Stimulated activated CD8-positive, alpha-beta memory T cell treated with anti-CD3 and anti-CD28 coated beads, Interleukin-7, amount 100 ng/mL, for 1 hour (primary cell): Measurements from ENCODE around the gene CHD5.

Experiments used
- DNase-seq, 2 donors: peaks; one replicate each; pipeline ENCODE4 v3.0.0-alpha.2; 2020; ENCODE audit warnings: low read depth in 2 of 2

CHD5 gene

GRCh38 chr1:6134206-6134605 lies 45.9 kb downstream of the CHD5 start:
- DNase-seq = no peak

GRCh38 chr1:6133146-6133895 lies 46.8 kb downstream of the CHD5 start:
- no peak for DNase-seq

DNA sequence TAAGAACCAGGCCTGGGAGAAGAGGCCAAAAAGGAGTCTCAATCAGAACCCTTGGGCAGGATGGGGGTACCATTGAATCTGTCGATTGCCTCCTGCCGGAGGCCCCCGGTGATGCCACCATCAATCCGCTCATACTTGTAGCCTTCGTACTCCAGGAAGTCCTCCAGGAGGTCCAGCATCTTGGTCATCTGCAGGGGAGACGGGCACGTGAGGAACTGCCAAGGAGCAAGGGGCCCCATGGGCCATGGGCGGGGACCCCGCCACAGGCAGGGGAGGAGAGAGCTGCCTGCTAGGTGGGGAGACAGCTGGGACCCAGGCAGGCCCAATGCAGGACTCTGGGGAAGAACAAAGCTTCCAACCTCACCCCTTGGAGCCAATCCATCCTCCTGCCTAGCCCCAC lies 48.6 kb downstream of the CHD5 start:
- no peak for DNase-seq

- DNase-seq = no peak
Measured at GRCh38 chr1:6130596-6130995, 49.5 kb downstream of the CHD5 start.

- no peak for DNase-seq
Measured at GRCh38 chr1:6130036-6130435, 50.1 kb downstream of the CHD5 start.

- no peak for DNase-seq
Measured at GRCh38 chr1:6129313-6129712, 50.8 kb downstream of the CHD5 start.

GRCh38 chr1:6128276-6129081 lies 51.6 kb downstream of the CHD5 start:
- no peak for DNase-seq

- DNase-seq = peak; percentile 27 to 41
Measured at GRCh38 chr1:6127587-6128163, 52.4 kb downstream of the CHD5 start.

GRCh38 chr1:6126521-6127067 lies 53.5 kb downstream of the CHD5 start:
- no peak for DNase-seq

DNA sequence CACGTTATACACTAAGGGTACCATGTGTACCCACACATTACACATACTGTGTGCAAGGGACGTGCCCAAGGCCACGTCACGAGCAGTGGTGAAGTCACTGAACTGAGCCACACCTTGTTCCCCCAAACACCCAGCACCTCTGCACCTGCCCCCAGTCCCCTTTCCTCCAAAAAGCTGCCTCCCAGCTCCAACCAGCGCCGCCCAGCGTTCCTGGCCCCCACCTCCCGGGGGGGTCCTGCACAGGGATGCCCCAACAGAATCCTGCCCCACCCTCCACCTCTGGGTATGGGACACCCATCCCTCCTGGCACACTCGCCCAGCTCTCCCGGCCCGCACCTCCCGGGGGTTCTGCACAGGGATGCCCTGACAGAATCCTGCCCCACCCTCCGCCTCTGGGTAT lies 54.1 kb downstream of the CHD5 start:
- DNase-seq = no peak

DNA sequence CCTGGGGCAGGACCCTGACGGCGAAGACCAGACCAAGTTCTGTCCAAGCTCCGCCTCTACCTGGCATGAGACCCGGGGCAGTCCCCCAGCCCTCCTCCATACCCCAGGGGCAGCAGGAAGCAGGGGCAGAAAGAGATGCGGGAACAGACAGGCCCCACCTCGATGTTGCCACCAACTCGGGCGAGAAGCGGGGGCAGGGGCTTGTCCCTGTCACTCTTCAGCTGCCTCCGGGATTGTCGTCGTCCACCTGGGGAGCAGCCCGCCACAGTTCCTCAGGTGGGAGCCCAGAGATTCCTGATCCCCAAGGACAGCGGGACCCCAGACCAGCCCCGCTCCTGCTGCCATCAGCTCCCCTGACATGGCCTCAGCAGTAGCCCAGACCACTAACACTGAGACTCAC lies 54.8 kb downstream of the CHD5 start:
- DNase-seq = no peak

DNA sequence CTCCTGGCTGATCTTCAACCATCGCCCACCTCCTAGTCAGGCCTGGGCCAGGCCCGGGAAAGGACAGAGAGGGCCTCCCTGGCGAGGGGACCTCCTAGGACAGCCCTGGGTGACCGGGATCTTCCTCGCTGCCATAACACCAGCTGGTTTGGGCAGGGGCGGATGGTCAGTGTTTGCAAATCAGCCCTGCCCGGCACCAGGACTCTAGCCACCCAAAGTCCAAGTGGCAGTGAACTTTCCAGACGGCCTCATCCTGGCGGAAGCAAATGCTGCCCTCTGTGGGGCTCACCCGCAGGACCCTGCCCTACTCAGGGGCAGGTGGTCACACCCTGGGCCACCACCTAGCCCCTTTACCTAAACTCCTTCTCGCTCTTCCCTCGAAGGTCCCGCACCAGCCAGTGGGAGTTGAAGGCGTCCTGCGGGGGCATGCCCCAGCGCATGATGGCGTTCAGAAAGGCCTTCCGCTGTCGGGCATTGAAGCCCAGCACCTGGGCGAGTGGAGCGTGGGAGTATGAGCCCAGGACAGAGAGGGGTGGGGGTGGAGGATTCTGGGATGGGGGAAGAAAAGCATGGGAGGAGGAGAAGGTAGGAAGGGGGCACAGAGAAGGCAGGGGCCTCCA lies 55.3 kb downstream of the CHD5 start:
- DNase-seq = no peak

DNA sequence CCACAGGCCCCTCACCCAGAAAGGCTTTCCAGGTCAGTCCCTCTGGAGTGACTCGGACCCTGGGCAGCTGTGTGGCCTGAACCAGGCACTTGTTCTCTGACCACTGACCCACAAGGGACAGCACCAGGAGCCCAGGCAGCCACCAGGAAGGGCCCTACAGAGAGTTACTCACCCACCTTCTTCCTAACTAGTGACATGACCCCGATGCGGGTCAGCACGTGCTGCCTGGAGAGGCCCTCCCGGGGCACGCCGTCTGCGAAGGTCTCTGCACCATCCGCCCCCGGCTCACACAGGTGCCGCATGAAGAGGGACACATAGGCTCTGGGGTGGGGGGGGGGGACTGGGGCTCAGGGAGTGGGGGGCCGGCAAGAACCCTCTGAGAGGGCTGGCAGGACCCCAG lies 55.8 kb downstream of the CHD5 start:
- DNase-seq = no peak

GRCh38 chr1:6123816-6124215 lies 56.3 kb downstream of the CHD5 start:
- DNase-seq = no peak

DNA sequence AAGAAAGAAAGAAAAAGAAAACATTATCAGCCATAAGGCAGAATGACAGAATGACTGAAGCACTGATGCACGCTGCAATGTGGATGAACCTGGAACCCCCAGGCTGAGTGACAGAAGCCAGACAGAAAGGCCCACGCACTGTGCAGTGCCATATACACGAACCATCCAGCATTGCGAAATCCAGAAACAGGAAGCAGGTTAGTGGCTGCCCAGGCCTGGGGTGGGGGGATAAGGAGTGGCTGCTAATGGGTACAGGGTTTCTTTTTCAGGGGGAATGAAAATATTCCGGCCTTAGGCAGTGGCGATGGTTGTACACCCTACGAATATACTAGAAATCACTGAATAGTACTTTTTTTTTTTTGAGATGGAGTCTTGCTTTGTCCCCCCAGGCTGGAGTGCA lies 57.0 kb downstream of the CHD5 start:
- no peak for DNase-seq

DNA sequence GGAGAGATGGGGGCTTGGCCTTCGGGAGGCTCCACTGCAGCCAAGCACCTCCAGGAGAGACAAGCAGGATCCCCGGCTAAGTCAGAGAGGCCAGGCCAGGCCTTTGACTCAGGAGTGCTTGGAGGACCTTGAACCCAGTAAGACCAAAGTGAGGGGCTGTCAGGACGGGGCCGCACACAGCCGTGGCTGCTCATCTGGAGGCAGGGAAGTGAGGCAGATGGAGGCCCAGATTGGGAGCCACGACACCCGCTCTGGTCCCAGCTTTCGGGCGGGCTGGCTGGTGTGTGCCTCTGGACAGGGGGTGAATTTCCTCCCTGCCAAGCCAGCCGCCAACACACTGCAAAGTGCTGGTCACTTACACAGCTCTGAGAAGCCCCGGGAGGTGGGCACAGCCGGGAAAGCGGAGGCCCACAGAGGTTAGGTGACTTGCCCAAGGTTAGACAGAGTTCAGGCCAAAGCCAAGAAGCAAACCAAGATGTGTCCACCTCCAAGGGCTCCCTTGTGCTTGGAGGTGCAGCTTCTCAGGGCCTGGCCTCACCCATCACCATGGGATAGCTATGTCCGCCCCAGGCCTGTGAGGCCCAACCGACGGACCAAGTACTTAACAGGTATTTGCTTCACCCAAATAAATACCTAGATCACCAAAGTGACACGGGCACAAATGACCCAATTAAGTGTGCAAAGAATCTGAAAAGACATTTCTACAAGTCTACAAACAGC lies 58.3 kb downstream of the CHD5 start:
- DNase-seq = no peak

DNA sequence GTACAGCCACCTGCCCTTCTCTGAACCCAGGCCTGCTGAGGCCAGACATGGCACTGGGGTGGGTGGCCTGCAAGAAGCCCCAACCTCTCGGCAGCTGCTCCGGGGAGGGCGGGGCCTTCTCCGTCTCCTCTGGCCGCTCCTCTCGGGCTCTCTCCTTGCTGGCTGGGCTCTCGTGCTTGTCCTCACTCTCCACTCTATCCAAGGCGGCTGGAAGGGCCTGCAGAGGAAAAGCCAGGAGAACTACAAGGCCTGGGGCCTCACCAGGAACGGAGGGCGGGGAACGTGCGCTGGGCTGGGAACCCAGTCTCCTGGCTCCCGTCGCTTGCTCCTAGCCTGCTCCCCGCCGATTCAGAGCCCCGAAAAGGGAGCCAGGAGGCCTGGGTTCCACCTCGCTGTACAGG lies 59.1 kb downstream of the CHD5 start:
- DNase-seq = no peak

GRCh38 chr1:6118415-6118814 lies 61.7 kb downstream of the CHD5 start:
- no peak for DNase-seq

GRCh38 chr1:6117624-6118023 lies 62.5 kb downstream of the CHD5 start:
- no peak for DNase-seq

- DNase-seq = no peak
Measured at GRCh38 chr1:6117064-6117463, 63.1 kb downstream of the CHD5 start.

DNA sequence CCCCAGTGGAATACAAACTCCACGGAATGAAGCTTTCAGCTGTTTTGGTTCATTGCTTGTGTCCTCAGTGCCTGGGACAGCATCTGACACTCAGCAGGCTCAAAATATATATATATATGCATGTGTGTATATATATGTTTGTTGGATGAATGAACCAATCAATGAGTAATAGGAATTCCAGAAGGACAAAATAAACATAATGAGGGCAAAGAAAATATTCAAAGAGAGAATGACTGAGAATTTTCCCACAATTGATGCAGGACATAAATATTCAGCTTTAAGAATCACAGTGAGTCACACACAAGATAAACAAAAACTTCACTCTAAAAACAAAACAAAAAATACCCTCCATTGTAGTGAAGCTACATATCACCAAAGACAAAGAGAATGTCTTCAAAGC lies 64.0 kb downstream of the CHD5 start:
- DNase-seq = no peak

- no peak for DNase-seq
Measured at GRCh38 chr1:6113745-6114144, 66.4 kb downstream of the CHD5 start.
